Astrocyte of the cerebellum (primary cell): ENCODE data around the gene EGR1.

ENCODE experiments used
- DNase-seq: peaks from one replicate; pipeline ENCODE4 v3.0.0-alpha.2; 2011; ENCODE audit warnings: low read depth
- H3K4me3 ChIP-seq: 2 replicates; pipeline ENCODE4 v1.5.1; 2011; ENCODE audit warnings: mild to moderate bottlenecking, low read depth, low read length, moderate library complexity
- in situ Hi-C: cut with HindIII; loops from 2 replicates; pipeline ENCODE4 v1.10.0; 2017; ENCODE audit warnings: low sequenced_read_pairs
- TF ChIP-seq, protein P1 (sequence below): IDR thresholded peaks from 2 replicates; pipeline ENCODE4 v1.5.1; 2012; ENCODE audit warnings: low read length, low read depth, moderate library complexity, mild to moderate bottlenecking; ENCODE audit errors: missing control alignments

EGR1 gene

DNA sequence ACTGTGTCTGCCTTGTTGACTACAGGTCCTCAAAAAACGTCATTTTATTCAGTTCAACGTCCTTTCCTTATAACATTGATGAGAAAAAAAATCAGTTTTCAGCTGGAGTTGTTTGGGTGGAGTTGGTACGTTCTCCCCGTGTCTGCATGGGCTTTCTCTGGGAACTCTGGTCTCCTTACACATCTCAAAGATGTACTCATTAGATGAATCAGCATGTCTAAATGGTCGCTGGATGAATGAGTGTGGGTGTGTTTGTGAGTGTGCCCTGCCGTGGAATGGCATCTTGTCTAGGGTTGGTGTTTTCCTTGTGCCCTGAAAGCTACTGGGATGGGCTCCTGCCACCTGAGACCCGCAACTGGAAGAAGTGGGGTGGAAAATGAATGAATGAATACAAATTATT lies 30.1 kb downstream of the EGR1 start:
- in situ Hi-C loops = no loop called here
- TF ChIP-seq, protein P1, sequence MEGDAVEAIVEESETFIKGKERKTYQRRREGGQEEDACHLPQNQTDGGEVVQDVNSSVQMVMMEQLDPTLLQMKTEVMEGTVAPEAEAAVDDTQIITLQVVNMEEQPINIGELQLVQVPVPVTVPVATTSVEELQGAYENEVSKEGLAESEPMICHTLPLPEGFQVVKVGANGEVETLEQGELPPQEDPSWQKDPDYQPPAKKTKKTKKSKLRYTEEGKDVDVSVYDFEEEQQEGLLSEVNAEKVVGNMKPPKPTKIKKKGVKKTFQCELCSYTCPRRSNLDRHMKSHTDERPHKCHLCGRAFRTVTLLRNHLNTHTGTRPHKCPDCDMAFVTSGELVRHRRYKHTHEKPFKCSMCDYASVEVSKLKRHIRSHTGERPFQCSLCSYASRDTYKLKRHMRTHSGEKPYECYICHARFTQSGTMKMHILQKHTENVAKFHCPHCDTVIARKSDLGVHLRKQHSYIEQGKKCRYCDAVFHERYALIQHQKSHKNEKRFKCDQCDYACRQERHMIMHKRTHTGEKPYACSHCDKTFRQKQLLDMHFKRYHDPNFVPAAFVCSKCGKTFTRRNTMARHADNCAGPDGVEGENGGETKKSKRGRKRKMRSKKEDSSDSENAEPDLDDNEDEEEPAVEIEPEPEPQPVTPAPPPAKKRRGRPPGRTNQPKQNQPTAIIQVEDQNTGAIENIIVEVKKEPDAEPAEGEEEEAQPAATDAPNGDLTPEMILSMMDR = no peak
- no peak for DNase-seq
- no peak overlapping the region for H3K4me3 ChIP-seq

DNA sequence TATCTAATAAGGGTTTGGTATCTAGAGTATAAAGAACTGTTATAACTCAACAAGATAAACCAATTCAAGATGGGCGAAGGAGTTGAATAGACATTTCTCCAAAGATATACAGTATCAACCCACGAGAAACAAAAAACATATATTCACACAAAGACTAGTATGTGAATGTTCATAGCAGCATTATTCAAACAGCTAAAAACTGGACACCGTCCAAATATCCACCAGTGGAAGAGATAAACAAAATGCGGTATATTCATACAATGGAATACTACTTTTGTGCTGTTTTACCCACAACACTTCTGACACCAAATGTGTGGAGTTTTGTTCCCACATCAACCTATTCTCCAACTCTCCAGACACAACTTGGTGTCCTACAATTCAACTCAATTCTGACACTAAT lies 33.1 kb downstream of the EGR1 start:
- no peak overlapping the region for H3K4me3 ChIP-seq
- in situ Hi-C loops = no loop called here
- TF ChIP-seq, protein P1 = no peak
- DNase-seq = no peak

DNA sequence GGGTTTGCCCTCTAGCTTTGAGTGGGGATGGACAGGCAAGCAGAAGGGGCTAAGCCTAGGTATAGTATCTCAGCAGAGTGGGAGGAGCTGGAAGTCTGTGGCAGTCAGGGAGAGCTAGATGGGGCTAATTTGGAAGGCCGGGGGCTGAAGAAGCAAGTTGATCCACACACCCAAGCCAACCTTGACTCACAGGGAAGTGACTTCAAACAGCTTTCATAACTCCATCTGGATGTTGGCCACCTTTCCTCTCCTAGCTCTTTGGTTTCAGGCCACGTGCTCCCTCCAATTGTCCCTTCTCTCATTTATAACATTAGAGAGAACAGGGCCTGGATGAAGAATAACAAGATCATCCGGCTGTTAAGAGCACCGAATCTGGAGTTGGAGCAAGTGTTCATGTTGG lies 36.8 kb downstream of the EGR1 start:
- DNase-seq = no peak
- in situ Hi-C loops = no loop called here
- H3K4me3 ChIP-seq = no peak overlapping the region
- TF ChIP-seq, protein P1 = no peak

DNA sequence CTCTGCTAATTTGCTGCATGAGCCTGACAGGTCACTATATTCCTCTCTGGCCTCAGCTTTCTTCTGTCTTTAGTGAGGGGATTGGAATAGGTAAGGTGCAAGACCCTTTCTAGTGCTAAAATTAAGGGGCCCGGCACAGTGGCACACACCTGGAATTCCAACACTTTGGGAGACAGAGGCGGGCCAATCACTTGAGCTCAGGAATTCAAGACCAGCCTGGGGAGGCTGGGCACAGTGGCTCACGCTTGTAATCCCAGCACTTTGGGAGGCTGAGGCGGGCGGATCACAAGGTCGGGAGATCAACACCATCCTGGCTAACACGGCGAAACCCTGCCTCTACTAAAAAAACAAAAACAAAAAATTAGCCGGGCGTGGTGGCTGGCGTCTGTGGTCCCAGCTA lies 37.2 kb downstream of the EGR1 start:
- TF ChIP-seq, protein P1 = no peak
- no peak overlapping the region for H3K4me3 ChIP-seq
- DNase-seq = no peak
- in situ Hi-C loops = no loop called here

DNA sequence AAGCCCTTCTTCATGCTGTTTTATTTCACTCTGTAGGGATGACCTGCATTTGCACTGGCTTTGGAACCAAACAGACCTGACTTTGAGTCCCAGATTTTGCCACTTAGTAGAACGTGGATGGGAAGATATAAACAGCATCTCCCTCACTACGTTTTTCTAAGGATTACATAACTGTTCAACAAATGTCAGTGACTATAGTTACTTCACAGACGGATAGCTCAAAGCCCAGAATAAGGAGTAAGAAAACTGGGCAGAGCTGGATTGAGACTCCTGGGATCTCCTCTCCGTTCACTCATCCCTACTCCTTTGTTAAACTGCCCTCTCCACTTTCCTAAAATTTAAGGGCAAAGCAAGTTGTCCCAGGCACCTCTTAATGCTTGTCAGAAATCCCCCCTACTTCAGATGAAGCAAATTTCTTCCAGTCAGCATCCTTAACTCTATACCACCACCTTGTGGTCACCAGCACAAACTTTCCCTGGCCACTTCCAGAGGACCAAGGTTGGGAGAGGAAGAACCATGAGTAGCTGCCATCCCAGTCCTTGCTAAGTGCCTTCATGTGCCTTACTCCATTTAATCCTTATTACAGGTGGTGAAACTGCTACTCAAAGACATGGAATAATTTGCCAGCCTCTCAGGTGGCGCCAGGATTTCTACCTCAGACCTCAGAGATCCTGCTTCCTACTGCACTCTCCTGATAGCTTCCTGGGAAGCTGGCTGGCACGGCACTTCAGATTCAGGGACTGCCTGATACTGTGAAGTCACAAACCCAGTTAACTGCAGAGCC lies 38.4 kb downstream of the EGR1 start:
- TF ChIP-seq, protein P1 = peak; percentile 82
- peak; percentile 55 for DNase-seq
- in situ Hi-C loops = no loop called here
- no peak overlapping the region for H3K4me3 ChIP-seq

DNA sequence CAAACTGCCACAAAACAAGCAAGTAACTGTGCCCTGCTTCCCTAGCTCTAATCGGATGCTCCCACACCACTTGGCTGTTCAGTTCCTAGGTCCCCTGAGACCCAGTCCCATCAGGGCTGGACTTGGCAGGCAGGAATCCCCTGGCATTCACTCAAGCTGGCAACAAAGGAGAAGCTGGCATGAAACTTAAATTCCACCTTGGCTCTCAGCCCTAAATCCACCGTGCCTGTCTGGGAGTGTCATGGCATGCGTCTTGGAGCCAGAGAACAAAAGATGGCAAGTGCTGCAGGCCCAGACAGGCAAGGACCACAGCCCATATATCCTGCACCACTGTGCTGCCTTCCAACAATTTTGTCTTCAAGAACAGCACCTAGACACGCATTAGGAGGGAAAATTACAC lies 39.5 kb downstream of the EGR1 start:
- in situ Hi-C loops = no loop called here
- no peak for DNase-seq
- H3K4me3 ChIP-seq = no peak overlapping the region

More for the DNA sequence above, 39.5 kb downstream of the EGR1 start:
- TF ChIP-seq, protein P1 = no peak
